Immature natural killer cell (primary cell): Measurements from ENCODE around the gene IL6. TPM values are rescaled to one million over a fixed set of nuclear protein-coding genes. Genes with fewer than 3 reads are reported as not detected.
"Not testable (repeated sequence)": the region's sequence is repeated elsewhere in the genome, so short reads cannot be mapped to it uniquely, and the experiment has no call there.

Experiments
- DNase-seq, 3 donors: peaks; one replicate each; pipeline ENCODE4 v3.0.0; 2022; ENCODE audit warnings: mixed read lengths in 1 of 3
- H3K27ac Mint-ChIP-seq, 6 donors: one replicate each; pipeline ENCODE4 v1.8.0; 2020; ENCODE audit warnings: mixed read lengths in 6 of 6, mild to moderate bottlenecking in 5 of 6, inconsistent platforms in 4 of 6, moderate library complexity in 3 of 6
- H3K27me3 Mint-ChIP-seq, 3 donors: one replicate each; pipeline ENCODE4 v1.8.0; 2020 to 2021; ENCODE audit warnings: low read depth in 3 of 3, mild to moderate bottlenecking in 3 of 3, mixed read lengths in 3 of 3, moderate library complexity in 3 of 3, inconsistent platforms in 1 of 3
- H3K36me3 Mint-ChIP-seq, 3 donors: one replicate each; pipeline ENCODE4 v1.8.0; 2020; ENCODE audit warnings: mixed read lengths in 3 of 3, inconsistent platforms in 2 of 3, mild to moderate bottlenecking in 2 of 3
- H3K4me1 Mint-ChIP-seq, 2 donors: one replicate each; pipeline ENCODE4 v1.8.0; 2020; ENCODE audit warnings: inconsistent platforms in 2 of 2, mild to moderate bottlenecking in 2 of 2, mixed read lengths in 2 of 2, moderate library complexity in 1 of 2
- H3K4me3 Mint-ChIP-seq, 5 donors: one replicate each; pipeline ENCODE4 v1.8.0; 2020; ENCODE audit warnings: mild to moderate bottlenecking in 5 of 5, mixed read lengths in 5 of 5, inconsistent platforms in 3 of 5, moderate library complexity in 3 of 5
- H3K9me3 Mint-ChIP-seq, 6 donors: one replicate each; pipeline ENCODE4 v1.8.0; 2020; ENCODE audit warnings: mild to moderate bottlenecking in 6 of 6, mixed read lengths in 6 of 6, inconsistent platforms in 4 of 6, moderate library complexity in 3 of 6
- polyA plus RNA-seq, 3 donors: library from polyadenylated mRNA; unstranded; fragments of 300-500 nt; fragmentation: Illumina TruSeq; gene quantifications; one replicate each; pipeline ENCODE4 v1.2.3, GENCODE V29; 2021

The IL6 gene
- polyA plus RNA-seq, 3 donors from 2014 or later, result not detected

- no peak overlapping the region for H3K27ac Mint-ChIP-seq
- H3K4me1 Mint-ChIP-seq, result no peaks in the 10 kb centered on the region
- H3K9me3 Mint-ChIP-seq, result no peaks in the 10 kb centered on the region
- H3K4me3 Mint-ChIP-seq, result no peak overlapping the region
- H3K27me3 Mint-ChIP-seq, result peaks cover 0 to 4% (median 0%) of the 10 kb centered on the region in 3 donors
- DNase-seq, result no peak
- H3K36me3 Mint-ChIP-seq, result no peaks in the 10 kb centered on the region
Observed at GRCh38 chr7:22697322-22697859, 29.6 kb upstream of the IL6 start.

GRCh38 chr7:22697876-22698606, 29.0 kb upstream of the IL6 start:
- Mint-ChIP-seq H3K4me1 (no peaks in the 10 kb centered on the region), H3K36me3 (no peaks in the 10 kb centered on the region), H3K27me3 (peaks cover 0 to 4% (median 0%) of the 10 kb centered on the region in 3 donors), H3K9me3 (no peaks in the 10 kb centered on the region), H3K4me3 (no peak overlapping the region), H3K27ac (no peak overlapping the region)
- no peak for DNase-seq

GRCh38 chr7:22698767-22699166, 28.2 kb upstream of the IL6 start:
- H3K4me1 Mint-ChIP-seq, result no peaks in the 10 kb centered on the region
- no peak for DNase-seq
- H3K9me3 Mint-ChIP-seq, result no peaks in the 10 kb centered on the region
- no peak overlapping the region for H3K4me3 Mint-ChIP-seq
- H3K27me3 Mint-ChIP-seq, result peaks cover 0 to 4% (median 0%) of the 10 kb centered on the region in 3 donors
- H3K27ac Mint-ChIP-seq, result no peak overlapping the region
- H3K36me3 Mint-ChIP-seq, result no peaks in the 10 kb centered on the region

- no peaks in the 10 kb centered on the region for H3K36me3 Mint-ChIP-seq
- peaks cover 0 to 4% (median 0%) of the 10 kb centered on the region in 3 donors for H3K27me3 Mint-ChIP-seq
- no peak for DNase-seq
- no peak overlapping the region for H3K27ac Mint-ChIP-seq
- H3K4me1 Mint-ChIP-seq, result no peaks in the 10 kb centered on the region
- H3K4me3 Mint-ChIP-seq, result no peak overlapping the region
- H3K9me3 Mint-ChIP-seq, result no peaks in the 10 kb centered on the region
Observed at GRCh38 chr7:22700559-22701002, 26.4 kb upstream of the IL6 start.

GRCh38 chr7:22702516-22702915, 24.5 kb upstream of the IL6 start:
- H3K36me3 Mint-ChIP-seq, result no peaks in the 10 kb centered on the region
- no peaks in the 10 kb centered on the region for H3K9me3 Mint-ChIP-seq
- H3K4me3 Mint-ChIP-seq, result no peak overlapping the region
- H3K4me1 Mint-ChIP-seq, result no peaks in the 10 kb centered on the region
- H3K27me3 Mint-ChIP-seq, result peaks cover 0 to 2% (median 0%) of the 10 kb centered on the region in 3 donors
- H3K27ac Mint-ChIP-seq, result no peak overlapping the region
- no peak for DNase-seq

- H3K9me3 Mint-ChIP-seq, H3K4me3 Mint-ChIP-seq, H3K27me3 Mint-ChIP-seq, H3K36me3 Mint-ChIP-seq, H3K27ac Mint-ChIP-seq, H3K4me1 Mint-ChIP-seq, DNase-seq: not testable (repeated sequence)
Observed at GRCh38 chr7:22703107-22703855, 23.7 kb upstream of the IL6 start.

GRCh38 chr7:22703978-22704610, 22.9 kb upstream of the IL6 start:
- not testable (repeated sequence) for H3K27me3 Mint-ChIP-seq, H3K9me3 Mint-ChIP-seq, H3K36me3 Mint-ChIP-seq, H3K27ac Mint-ChIP-seq, H3K4me1 Mint-ChIP-seq, DNase-seq, H3K4me3 Mint-ChIP-seq

- not testable (repeated sequence) for H3K4me3 Mint-ChIP-seq, DNase-seq, H3K4me1 Mint-ChIP-seq, H3K27me3 Mint-ChIP-seq, H3K9me3 Mint-ChIP-seq, H3K36me3 Mint-ChIP-seq, H3K27ac Mint-ChIP-seq
Observed at GRCh38 chr7:22704722-22705121, 22.3 kb upstream of the IL6 start.

GRCh38 chr7:22705874-22706273, 21.1 kb upstream of the IL6 start:
- DNase-seq, H3K27ac Mint-ChIP-seq, H3K9me3 Mint-ChIP-seq, H3K4me3 Mint-ChIP-seq, H3K36me3 Mint-ChIP-seq, H3K4me1 Mint-ChIP-seq, H3K27me3 Mint-ChIP-seq: not testable (repeated sequence)

GRCh38 chr7:22707026-22707691, 19.8 kb upstream of the IL6 start:
- H3K36me3 Mint-ChIP-seq, H3K9me3 Mint-ChIP-seq, H3K27ac Mint-ChIP-seq, H3K4me3 Mint-ChIP-seq, H3K4me1 Mint-ChIP-seq, H3K27me3 Mint-ChIP-seq, DNase-seq: not testable (repeated sequence)

- not testable (repeated sequence) for H3K27ac Mint-ChIP-seq, H3K4me1 Mint-ChIP-seq, H3K36me3 Mint-ChIP-seq, H3K27me3 Mint-ChIP-seq, H3K9me3 Mint-ChIP-seq, H3K4me3 Mint-ChIP-seq, DNase-seq
Observed at GRCh38 chr7:22708214-22708613, 18.8 kb upstream of the IL6 start.

- not testable (repeated sequence) for H3K27ac Mint-ChIP-seq, DNase-seq, H3K27me3 Mint-ChIP-seq, H3K9me3 Mint-ChIP-seq, H3K4me3 Mint-ChIP-seq, H3K36me3 Mint-ChIP-seq, H3K4me1 Mint-ChIP-seq
Observed at GRCh38 chr7:22708677-22709061, 18.3 kb upstream of the IL6 start.

- H3K4me3 Mint-ChIP-seq, DNase-seq, H3K27ac Mint-ChIP-seq, H3K4me1 Mint-ChIP-seq, H3K27me3 Mint-ChIP-seq, H3K9me3 Mint-ChIP-seq, H3K36me3 Mint-ChIP-seq: not testable (repeated sequence)
Observed at GRCh38 chr7:22709062-22709829, 17.8 kb upstream of the IL6 start.
